ENCODE results near the gene ANKFN1. TPM values are rescaled to one million over a fixed set of nuclear protein-coding genes. Genes with fewer than 3 reads are reported as not detected.

The ANKFN1 gene
- total and polyA plus RNA-seq, 7 donors = 0.12 to 0.55 (median 0.26) TPM; not detected in 3

DNA sequence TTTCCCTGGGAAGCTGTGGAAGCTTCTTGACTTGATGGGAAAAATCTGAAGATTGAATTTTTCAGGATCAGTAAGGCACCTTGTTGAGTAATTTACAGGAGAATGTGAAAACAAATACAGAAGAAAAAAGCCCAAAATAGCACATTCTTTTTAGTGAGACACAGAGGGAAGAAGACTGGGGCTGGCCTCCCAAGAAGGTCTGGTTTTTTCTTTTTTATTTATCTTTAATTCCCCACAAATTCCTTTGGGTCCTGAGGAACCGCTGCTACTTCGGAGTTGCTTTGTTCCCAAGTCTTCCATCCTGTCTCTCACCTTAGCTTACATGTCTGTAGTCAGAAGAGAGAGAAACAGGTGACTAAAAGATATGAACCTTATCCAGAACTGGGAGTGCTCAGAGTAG lies 273.6 kb downstream of the ANKFN1 start:
- no peak for DNase-seq
- H3K4me1 ChIP-seq = no peaks in the 10 kb centered on the region
- 73% methylated on average over 2 of the region's 2 CpGs for WGBS, 2 donors
- intact Hi-C loops (cut with DNase I) = no loop called here
- no peak overlapping the region for H3K4me3 ChIP-seq
- no peaks in the 10 kb centered on the region for H3K36me3 ChIP-seq
- TF ChIP-seq POLR2AphosphoS5 (IDR thresholded peaks at IDR 0.05) = no peak
- no peak for TF ChIP-seq POLR2A (IDR thresholded peaks at IDR 0.05)
- TF ChIP-seq EP300 (IDR thresholded peaks at IDR 0.05) = no peak
- TF ChIP-seq, protein P1, sequence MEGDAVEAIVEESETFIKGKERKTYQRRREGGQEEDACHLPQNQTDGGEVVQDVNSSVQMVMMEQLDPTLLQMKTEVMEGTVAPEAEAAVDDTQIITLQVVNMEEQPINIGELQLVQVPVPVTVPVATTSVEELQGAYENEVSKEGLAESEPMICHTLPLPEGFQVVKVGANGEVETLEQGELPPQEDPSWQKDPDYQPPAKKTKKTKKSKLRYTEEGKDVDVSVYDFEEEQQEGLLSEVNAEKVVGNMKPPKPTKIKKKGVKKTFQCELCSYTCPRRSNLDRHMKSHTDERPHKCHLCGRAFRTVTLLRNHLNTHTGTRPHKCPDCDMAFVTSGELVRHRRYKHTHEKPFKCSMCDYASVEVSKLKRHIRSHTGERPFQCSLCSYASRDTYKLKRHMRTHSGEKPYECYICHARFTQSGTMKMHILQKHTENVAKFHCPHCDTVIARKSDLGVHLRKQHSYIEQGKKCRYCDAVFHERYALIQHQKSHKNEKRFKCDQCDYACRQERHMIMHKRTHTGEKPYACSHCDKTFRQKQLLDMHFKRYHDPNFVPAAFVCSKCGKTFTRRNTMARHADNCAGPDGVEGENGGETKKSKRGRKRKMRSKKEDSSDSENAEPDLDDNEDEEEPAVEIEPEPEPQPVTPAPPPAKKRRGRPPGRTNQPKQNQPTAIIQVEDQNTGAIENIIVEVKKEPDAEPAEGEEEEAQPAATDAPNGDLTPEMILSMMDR (IDR thresholded peaks at IDR 0.05) = no peak
- no peaks in the 10 kb centered on the region for H3K9me3 ChIP-seq
- no peak overlapping the region for H3K27ac ChIP-seq
- no peaks in the 10 kb centered on the region for H3K27me3 ChIP-seq

DNA sequence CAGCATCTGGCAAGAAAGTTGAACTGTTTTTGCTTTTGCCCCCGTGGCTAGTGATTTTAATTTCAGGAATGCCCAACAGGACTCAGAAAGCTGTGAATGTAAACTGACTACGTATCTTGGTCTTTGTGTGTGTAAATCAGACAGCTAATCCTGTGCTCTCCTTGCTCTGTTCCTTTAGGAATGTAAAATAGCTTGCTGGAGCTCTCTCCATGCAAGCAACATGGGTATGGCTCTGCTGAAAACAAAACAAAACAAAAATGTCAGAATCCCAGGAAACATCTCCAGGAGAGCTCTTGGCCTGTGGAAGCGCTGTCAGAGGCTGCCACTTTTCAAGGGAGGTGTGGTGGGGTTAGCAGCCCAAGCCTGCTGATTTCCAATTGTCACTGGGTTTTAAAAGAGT lies 278.5 kb downstream of the ANKFN1 start:
- Histone ChIP-seq H3K27me3 (no peaks in the 10 kb centered on the region), H3K4me1 (no peaks in the 10 kb centered on the region), H3K27ac (no peak overlapping the region), H3K4me3 (no peak overlapping the region), H3K36me3 (no peaks in the 10 kb centered on the region), H3K9me3 (no peaks in the 10 kb centered on the region)
- TF ChIP-seq POLR2A (IDR thresholded peaks at IDR 0.05) (no peak), POLR2AphosphoS5 (IDR thresholded peaks at IDR 0.05) (no peak), EP300 (IDR thresholded peaks at IDR 0.05) (no peak)
- TF ChIP-seq, protein P1 (IDR thresholded peaks at IDR 0.05) = no peak
- DNase-seq = no peak
- 56 to 68% methylated on average over 3 of the region's 3 CpGs for WGBS, 2 donors
- intact Hi-C loops (cut with DNase I) = no loop called here

- Histone ChIP-seq H3K9me3 (no peaks in the 10 kb centered on the region), H3K4me1 (no peaks in the 10 kb centered on the region), H3K27ac (no peak overlapping the region), H3K27me3 (no peaks in the 10 kb centered on the region), H3K4me3 (no peak overlapping the region), H3K36me3 (no peaks in the 10 kb centered on the region)
- intact Hi-C loops (cut with DNase I) = no loop called here
- TF ChIP-seq, protein P1 (IDR thresholded peaks at IDR 0.05) = no peak
- no peak for TF ChIP-seq EP300 (IDR thresholded peaks at IDR 0.05)
- TF ChIP-seq POLR2A (IDR thresholded peaks at IDR 0.05) = no peak
- no peak for TF ChIP-seq POLR2AphosphoS5 (IDR thresholded peaks at IDR 0.05)
- 75 to 87% methylated on average over 4 of the region's 4 CpGs for WGBS, 2 donors
- no peak for DNase-seq
Observed at GRCh38 chr17:56432443-56432842, 279.2 kb downstream of the ANKFN1 start.

DNA sequence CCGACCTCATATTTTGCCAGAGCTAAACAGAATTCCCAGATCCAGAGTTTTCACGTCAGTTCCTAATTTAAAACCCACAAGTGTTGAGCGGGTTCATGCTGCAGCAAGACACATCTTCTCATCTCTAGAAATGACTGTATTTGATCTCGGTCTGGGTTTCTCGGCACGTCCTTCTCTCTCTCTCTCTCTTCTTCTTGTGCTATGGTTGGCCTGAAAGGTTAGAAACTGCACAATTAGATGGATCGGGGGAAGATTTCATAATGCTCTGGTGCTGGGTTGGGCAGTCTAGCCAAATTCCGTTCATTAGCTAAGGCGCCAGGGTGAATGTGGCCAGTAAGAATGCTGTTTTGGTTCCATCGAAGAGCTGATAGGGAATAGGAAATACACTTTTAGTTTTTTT lies 281.3 kb downstream of the ANKFN1 start:
- intact Hi-C loops (cut with DNase I) = no loop called here
- 87 to 88% methylated on average over 10 of the region's 10 CpGs for WGBS, 2 donors

GRCh38 chr17:56436142-56436541 lies 282.9 kb downstream of the ANKFN1 start:
- Histone ChIP-seq H3K27me3 (no peaks in the 10 kb centered on the region), H3K36me3 (no peaks in the 10 kb centered on the region), H3K9me3 (no peaks in the 10 kb centered on the region), H3K4me3 (no peak overlapping the region), H3K27ac (no peak overlapping the region), H3K4me1 (no peaks in the 10 kb centered on the region)
- intact Hi-C loops (cut with DNase I) = no loop called here
- TF ChIP-seq EP300 (IDR thresholded peaks at IDR 0.05) (no peak), POLR2AphosphoS5 (IDR thresholded peaks at IDR 0.05) (no peak), POLR2A (IDR thresholded peaks at IDR 0.05) (no peak)
- TF ChIP-seq, protein P1 (IDR thresholded peaks at IDR 0.05) = no peak
- no peak for DNase-seq
- WGBS, 2 donors = 92 to 96% methylated on average over 4 of the region's 4 CpGs

More for the DNA sequence above, 281.3 kb downstream of the ANKFN1 start:
- Histone ChIP-seq H3K4me3 (no peak overlapping the region), H3K9me3 (no peaks in the 10 kb centered on the region), H3K27me3 (no peaks in the 10 kb centered on the region), H3K4me1 (no peaks in the 10 kb centered on the region), H3K27ac (no peak overlapping the region), H3K36me3 (no peaks in the 10 kb centered on the region)
- no peak for DNase-seq
- no peak for TF ChIP-seq POLR2AphosphoS5 (IDR thresholded peaks at IDR 0.05)
